Measurements from ENCODE around the gene KCNQ1. TPM values are rescaled to one million over a fixed set of nuclear protein-coding genes. Genes with fewer than 3 reads are reported as not detected.
"Not testable (repeated sequence)": the region's sequence is repeated elsewhere in the genome, so short reads cannot be mapped to it uniquely, and the experiment has no call there.

The KCNQ1 gene
- polyA plus RNA-seq, 5 donors = 6.2 to 11.5 (median 8.5) TPM

DNA sequence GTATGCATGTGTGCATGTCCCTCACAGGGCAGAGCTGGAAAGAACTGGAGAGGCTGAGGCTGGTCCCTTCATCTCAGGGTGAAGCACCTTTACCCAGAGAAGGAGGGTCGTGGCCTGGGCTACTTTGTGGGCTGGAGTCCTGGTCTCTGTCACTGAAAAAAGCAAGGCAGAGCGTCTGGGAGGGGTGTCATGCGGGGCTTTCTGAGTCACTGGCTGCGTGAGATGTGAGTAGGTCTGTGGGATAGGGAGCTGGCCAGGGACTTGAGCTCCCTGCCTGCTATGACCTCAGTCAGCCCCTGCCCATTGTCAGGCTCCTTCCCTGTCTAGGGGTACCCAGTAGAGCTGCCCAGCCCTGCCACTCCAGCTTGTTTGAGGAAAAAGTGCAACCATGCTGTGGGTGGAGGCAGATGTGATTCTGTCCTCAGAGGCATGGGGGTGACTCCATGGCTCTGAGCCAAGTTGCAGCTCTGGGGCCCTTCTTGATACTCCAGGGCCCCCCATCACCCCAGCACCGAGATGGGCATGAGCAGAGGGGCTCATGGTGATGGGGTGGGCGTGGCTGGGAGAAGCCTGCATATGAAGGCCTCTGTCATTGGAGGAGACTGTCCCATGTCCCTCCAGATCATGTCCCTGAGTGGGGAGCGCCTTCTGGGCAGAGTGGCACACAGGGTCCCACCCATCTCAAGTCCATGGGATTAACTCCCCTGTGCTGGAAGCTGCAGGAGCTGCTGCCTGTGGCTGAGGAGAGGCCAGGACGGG lies 27.8 kb downstream of the KCNQ1 start:
- no peak for DNase-seq

DNA sequence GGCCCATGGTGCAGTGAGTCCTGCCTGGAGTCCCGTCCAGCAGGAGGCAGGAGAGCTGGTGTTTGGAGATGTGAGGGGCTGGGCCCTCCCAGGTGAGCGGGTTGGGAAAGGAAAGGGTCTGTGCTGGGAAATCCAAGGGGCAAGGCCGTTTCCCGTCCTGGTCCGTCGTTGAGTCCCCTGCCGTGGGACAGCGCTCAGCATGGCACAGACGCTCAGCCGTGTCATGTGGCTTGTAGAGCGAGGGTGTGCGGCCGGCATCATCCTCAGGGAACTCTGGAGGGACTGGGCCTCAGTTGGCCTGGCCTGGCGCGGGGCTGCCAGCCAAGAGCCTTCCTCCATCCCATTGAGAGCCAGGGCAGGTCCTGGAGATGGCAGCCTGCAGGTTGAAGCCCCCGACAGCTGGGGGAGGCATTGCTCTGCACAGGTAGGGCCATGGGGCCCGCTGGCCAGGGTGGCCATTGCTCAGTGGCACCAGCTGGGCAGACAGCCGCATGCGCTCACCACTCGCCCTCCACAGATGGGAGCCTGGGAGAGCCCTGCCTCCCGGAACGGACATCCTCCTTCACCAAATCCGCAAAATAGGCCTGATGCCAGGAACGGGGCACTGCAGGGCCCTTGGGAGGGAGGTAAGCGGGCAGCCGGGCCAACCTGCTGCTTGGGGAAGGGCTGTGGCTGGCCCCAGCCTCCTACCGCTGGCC lies 28.7 kb downstream of the KCNQ1 start:
- no peak for DNase-seq

DNA sequence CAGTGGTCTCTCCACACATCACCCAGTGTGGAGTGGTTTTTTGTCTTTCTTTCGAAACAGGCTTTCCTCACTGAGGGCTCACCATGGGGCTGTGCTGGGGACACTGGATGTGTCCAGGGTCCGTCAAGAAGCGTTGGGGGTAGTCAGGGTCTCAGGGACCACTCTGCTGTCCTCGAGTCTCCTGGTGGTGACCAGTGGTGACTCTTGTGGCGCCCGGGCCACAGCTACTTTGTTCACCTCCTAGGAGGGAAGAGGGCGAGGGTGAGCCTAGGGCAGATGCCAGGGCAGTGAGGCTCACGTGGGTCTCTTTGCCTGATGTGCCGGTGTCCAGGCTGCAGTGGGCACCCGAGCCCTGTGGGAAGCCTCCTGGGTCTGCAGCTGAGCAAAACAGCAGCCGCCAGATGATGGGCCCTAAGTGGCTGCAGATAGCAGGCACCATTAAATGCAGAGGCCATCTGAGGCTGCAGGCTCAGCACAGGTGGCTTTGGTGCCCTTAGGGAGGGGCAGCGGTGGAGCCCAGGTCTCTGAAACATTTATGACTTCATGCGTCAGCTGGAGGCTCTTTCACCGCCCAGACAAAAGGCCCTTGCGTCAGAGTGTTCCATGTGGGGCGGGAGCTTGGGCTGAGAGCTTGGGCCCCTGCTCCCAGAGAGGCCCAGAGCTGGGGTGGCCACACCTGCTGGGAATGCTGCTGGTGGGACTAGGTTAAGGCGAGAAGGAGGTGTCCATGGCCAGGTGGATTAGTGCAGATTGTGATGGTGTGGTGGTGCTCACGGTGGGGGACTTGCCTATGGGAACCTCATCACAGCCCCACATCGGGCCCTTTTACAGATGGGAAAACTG lies 29.5 kb downstream of the KCNQ1 start:
- DNase-seq = peak; percentile 38 to 46

DNA sequence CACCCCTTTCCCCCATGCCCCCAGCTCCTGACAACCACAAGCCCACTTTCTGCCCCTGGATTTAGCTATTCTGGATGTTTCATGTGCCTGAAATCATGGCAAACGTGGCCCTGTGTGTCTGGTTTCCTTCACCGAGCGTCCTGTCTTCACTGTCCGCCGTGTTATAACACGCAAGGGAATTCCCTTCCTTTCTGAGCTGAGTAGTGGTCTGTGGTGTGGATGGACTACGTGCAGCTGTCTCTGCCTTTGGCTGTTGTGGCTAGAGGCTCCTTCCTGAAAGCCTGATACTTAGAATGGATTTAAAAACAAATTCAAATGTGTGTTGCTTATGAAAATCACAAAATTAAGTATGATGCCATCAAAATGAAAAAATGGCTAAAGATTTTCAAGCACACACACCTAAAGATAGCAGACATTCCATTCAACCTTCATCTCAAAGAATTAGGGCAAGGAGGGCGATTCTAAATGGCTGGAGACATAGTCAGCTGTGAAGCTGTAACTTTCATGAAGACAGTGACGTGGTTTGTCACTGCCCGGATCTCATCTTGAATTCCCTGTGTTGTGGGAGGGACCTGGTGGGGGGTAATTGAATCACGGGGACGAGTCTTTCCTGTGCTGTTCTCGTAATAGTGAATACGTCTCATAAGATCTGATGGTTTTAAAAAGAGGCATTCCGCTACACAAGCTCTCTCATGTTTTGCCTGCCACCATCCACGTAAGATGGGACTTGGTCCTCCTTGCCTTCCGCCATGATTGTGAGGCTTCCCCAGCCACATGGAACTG lies 30.5 kb downstream of the KCNQ1 start:
- peak; percentile 42 to 48 for DNase-seq

DNA sequence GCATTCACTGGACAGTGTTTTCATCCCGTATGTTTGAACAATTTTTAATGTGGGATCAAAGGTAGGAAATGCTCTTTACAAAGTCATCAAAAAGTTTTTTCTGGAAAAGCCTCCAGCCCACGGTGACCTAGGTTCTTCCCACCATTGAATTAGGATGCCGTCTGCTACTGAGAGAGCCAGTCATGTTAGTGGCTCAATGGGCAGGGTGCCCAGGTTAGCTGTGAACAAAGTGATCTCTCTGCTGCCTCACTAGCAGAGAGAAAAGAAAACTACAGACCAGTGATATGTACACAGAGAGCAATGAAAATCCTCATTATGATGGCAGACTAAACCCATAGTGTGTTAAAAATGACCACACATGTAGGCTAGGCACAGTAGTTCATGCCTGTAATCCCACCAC lies 32.4 kb downstream of the KCNQ1 start:
- DNase-seq = no peak

DNA sequence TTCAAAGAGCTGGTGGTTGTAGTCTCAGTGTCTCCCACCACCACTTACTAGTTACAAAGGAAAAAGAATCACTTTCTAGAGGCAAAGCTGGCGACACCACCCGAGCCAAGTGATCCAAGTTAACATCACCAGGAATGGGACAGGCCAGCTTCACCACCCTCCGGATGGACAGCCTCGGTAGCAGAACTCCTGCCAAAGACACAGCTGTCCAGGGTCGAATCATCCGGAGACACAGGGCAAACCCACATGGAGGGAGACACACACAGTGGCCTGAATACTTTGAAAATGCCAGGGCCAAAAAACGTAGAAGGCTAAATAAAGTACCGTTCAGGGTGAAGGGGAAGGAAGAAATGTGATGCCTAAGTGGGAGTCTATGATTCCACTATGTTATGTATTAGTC lies 33.1 kb downstream of the KCNQ1 start:
- DNase-seq = no peak

DNA sequence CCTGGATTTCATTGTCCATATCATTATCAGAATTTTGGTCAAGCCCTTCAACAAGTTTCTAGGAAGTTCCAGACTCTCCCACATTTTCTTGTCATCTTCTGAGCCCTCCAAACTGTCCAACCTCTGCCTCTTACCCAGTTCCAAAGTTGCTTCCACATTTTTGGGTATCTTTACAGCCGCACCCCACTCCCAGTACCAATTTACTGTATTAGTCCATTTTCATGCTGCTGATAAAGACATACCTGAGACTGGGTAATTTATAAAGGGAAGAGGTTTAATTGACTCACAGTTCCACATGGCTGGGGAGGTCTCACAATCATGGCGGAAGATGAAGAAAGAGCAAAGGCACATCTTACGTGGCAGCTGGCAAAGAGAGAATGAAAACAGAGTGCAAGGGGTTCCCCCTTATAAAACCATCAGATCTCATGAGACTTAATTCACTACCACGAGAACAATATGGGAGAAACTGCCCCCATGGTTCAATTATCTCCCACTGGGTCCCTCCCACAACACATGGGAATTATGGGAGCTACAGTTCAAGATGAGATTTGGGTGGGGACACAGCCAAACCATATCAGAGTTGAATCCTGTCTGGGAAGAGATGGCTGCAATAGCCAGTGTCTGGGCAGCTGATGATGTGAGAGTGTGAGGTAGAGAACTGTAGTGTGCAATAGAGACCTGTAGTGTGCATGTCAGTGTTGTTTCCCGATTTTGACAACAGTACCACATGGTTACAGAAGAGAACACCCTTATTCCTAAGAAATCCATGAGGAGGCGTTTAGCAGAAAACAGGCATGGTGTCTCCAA lies 35.5 kb downstream of the KCNQ1 start:
- not testable (repeated sequence) for DNase-seq

DNA sequence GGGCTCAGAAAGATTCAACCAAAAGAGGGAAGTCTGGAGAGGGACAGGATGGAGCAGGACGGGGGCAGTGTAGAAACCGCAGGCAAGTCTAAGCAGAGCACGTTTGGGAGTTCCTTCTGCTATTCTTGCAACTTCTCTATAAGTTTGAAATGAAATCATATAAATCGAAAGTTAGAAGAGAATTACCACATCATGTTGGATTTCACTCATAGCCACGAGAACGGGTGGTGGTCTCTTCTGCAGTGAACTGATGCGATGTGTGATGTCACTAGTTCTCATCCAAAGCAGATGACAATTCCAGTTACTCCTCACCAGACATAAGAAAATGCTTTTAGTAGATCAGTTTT lies 36.0 kb downstream of the KCNQ1 start:
- DNase-seq = no peak

DNA sequence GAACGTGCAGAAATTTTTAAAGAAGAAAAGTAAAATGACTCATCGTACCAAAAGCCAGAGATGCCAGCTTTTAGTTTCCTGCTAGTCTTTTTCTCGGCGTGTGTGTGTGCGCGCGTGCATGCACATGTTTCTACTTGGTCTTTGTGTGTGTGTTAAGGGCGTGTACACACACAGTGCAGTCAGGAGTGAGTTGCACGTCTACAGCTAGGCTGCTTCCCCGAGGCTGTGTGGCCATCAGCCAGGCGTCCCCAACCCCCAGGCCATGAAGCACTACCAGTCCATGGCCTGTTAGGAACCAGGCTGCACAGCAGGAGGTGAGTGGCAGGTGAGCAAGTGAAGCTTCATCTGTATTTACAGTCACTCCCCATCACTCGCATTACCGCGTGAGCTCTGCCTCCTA lies 36.4 kb downstream of the KCNQ1 start:
- no peak for DNase-seq

DNA sequence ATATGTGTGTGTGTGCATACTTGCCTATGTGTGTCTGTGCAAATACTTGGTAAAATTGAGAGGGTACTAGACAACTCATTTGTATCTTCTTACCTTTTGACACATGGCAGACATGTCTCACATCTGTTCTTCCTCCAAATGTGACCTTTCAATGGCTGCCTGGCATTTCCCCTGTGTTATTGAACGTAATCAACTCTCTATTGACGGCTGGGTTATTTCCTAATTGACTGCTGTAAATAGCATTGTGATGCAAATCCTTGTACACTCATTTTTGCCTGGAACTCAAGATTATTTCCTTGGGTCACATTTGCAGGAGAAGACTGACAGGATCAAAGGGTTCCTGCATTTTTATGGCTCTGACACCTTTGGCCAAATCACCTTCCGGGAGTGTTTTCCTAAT lies 37.4 kb downstream of the KCNQ1 start:
- DNase-seq = no peak

DNA sequence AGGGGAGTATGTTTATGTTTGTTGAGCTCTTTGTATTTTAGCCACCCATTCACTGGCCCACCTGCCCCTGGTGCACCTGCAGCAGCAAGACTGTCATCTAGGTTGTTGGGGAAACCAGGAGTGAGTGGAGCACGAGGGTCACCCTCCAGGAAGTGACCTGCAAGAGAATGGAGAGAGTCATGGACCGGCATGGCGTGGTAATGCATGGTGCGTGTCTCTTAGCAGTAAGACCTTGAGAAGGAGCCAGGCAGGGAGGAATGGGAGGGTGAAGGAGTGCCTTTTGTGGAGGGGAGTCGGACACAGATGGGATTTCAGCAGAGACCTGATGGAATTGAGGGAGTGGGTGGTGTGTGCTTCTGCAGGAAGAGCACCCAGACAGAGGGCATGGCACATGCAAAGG lies 37.9 kb downstream of the KCNQ1 start:
- no peak for DNase-seq

DNA sequence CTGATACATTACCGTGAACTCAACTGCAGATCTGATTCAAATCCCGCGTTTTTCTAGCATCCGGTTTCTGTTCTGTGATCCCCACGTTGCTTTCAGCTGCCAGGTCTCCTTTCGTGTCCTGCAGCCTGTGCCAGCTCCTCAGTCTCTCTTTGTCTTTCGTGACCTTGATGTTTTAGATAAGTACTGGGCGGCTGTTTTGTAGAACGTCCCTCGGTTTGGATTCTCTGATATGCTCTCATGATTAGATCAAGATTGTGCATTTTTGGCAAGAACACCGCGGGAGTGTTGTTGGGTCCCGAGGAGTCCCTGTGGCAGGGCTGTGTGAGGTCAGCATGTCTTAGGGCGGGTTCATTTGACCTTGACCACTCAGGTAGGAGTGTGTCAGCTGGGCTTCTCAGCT lies 38.6 kb downstream of the KCNQ1 start:
- no peak for DNase-seq

DNA sequence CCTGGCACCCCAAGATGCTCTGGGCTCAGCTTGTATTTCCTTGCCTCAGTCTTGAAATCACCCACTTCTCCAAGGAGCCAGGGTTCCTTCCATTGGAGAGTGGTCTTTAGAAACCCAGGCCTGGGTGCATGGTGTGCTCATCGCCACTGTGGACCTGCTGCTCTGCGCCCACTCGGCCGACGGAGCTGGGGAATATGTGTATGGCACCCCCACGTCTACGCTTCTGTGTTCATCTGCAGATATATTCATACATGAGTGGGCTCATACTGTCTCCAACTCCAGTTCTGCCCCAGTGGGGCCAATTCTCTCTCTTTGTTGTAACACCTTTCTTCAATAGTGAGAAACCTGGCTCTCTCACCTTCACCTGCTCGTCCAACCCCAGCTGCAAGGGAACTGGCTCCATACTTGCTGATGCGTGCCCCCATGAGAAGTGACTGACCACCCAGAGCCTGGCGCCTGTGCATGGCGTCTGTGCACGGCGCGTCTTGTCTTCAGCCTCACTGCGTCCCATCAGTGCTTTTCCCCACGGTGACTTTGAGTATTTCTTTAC lies 39.8 kb downstream of the KCNQ1 start:
- no peak for DNase-seq

DNA sequence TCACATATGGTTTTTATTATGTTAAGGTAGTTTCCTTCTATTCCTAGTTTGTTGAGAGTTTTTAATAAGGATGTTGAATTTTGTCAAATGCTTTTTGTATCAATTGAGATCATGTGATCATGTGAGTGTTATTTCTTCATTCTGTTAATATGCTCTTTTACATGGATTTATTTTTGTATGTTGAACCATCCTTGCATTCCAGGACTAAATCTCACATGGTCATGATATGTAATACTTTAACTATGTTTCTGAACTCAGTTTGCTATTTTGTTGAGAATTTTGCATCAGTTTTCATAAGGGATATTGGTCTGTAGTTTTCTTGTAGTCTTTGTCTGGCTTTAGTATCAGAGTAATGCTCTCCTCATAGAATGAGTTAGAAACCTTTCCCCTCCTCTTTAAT lies 43.2 kb downstream of the KCNQ1 start:
- no peak for DNase-seq

DNA sequence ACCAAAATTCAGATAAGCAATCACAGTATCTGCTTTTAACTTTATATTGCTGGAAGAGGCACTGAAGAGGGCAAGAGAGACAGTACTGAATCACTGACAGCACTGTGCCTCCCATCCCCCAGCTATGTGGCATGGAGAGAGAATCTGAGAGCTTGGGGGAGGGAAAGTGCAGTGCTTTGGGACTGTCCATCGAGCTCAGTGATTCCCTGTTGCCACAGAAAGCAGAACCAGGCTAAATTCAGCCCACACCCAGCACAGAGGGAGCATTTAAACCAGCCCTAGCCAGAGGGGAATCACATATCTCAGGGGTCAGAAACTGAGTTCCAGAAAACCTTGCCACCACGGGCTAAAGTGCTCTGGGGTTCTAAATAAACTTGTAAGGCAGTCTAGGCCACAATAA lies 44.3 kb downstream of the KCNQ1 start:
- DNase-seq = no peak

DNA sequence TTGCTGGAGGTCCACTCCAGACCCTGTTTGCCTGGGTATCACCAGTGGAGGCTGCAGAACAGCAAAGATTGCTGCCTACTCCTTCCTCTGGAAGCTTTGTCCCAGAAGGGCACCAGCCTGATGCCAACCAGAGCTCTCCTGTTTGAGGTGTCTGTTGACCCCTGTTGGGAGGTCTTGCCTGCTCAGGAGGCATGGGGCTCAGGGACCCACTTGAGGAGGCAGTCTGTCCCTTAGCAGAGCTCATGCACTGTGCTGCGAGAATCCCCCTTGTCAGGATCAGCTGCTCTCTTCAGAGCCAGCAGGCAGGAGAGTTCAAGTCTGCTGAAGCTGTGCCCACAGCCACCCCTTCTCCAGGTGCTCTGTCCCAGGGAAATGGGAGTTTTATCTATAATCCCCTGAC lies 53.1 kb downstream of the KCNQ1 start:
- not testable (repeated sequence) for DNase-seq

DNA sequence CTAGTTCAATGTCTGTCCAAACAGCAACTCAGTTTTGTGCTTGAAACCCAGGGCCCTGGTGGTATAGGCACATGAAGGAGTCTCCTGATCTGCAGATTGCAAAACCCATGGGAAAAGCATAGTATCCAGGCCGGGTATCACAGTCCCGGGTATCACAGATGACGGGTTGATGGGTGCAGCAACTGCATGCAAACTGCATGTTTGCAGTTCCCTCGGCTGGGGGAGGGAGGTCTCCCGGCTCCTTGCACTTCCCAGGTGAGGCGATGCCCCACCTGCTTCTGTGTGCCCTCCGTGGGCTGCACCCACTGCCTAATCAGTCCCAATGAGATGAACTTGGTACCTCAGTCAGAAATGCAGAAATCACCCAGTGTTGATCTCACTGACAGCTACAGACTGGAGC lies 53.9 kb downstream of the KCNQ1 start:
- DNase-seq = no peak

DNA sequence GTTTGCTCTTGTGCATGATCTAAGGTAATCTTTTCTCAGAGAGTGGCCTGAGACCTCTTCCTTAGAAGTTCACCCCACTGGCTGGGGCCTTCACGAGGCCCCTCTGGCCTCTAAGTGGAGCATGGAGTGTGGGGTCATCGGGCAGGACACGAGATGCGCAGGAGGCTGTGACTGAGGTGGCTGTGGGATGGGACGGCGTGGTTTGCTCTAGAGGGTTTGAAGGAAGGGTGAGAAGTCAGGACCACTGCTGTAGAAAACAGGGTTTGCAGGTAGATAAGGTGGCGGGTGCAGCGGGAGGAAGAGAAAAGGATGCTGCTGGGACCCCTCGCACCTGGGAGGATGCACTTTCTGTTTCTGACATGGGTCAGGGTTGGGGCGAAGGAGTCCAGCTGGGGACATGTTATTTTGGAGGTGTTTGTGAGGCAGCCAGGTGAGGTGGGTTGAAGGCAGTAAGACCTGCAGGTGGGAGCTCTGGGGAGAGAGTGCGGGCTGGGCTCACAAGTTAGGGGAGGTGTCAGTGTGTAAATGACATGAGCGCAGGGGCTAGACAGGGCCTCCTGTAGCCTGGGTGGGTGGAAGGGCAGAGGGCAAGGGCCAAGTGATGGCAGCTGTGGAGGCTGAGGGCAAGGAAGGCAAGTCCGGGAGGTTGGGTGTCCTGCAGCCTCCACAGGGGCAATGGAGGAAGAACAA lies 62.5 kb downstream of the KCNQ1 start:
- DNase-seq = no peak

DNA sequence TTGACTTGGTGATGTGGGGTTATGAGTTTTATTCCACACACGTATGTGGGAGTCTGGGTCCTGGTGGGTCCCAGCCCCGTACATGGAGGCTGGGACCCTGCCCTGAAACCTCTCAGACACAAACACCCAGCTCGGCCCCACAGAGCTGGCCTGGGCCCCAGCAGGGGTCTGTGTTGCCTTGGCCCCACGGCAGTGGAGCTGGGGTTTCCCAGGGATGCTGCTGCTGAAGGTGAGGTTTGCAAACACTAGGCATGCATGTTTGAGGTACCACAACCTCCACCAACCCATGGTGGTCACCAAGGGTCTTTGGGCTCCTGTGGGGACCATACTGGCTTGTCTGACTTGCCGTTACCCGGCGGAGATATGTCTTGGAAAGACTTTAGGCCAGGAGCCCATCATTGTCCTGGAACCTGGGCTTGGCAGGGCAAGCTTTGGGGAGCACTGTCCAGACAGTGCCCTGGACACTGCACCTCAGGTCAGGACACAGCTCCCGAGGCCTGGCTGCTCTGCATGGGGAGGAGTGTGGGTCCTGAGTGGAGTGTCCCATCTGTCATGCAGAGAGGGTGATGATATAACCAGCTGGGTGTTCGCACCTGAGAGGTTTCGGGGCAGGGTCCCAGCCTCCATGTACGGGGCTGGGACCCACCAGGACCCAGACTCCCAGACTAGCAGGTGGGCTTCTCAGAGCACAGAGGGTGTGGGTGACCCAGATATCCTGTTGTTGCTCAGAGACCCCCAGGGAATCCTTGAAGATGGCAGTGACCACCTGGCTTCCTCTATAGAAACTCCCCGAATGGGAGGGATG lies 63.3 kb downstream of the KCNQ1 start:
- DNase-seq = no peak

Measured in right lung (tissue), 5 donors.